ENCODE results near the gene FAHD2A. TPM values are rescaled to one million over a fixed set of nuclear protein-coding genes. Genes with fewer than 3 reads are reported as not detected.
"Not testable (repeated sequence)": the region's sequence is repeated elsewhere in the genome, so short reads cannot be mapped to it uniquely, and the experiment has no call there.

Gene FAHD2A, protein sequence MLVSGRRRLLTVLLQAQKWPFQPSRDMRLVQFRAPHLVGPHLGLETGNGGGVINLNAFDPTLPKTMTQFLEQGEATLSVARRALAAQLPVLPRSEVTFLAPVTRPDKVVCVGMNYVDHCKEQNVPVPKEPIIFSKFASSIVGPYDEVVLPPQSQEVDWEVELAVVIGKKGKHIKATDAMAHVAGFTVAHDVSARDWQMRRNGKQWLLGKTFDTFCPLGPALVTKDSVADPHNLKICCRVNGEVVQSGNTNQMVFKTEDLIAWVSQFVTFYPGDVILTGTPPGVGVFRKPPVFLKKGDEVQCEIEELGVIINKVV
- total RNA-seq (2014; rRNA removed; shearing (Covaris generic)), result 15.5 and 19.4 TPM in 2 replicates

DNA sequence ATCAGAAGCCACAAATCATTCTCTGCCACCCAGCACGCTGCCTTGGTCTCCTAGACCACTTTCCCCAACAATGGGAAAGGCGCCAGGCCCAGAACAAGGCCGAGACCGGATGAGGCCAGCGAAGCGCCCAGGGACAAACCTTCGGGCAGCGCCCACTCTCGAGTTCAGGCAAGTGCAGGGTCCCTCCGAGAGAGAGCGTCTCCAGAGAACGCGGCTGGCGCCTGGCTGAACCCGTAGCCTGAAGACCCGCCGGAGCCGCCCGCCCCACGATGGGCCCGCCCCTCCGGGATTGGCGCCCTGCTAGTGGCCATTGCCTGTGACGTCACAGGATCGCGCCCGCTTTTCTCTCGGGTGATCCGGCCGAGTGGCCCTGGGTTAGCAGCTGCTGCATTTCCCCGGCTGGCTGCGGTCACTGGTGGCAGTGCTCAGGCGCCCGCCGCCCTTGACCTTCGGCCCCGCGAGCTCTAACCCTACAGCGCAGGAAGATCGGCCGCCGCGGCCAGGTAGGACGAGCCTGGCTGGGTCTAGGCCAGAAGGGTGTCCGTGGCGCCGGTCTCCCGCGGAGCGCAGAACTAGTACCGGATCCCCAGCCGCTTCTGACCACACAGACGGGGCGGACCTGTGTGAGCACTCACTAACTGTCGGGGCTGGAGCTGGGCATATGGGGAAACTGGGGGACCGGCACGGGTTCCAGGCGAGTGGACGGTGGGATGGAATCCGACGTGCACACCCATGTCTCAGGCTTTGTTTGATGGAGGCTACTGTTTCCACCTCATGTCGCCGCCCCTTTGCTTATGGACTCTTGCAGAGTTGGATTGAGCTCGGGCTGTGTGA lies at the start of gene FAHD2A:
Gene FAHD2A, plus strand, starts transcription at position 339 of the 834 bp plus-strand sequence. CDS start 2,851 bp downstream, outside the sequence.
- DNase-seq (ENCODE audit: low spot score), result peak; percentile 80

DNA sequence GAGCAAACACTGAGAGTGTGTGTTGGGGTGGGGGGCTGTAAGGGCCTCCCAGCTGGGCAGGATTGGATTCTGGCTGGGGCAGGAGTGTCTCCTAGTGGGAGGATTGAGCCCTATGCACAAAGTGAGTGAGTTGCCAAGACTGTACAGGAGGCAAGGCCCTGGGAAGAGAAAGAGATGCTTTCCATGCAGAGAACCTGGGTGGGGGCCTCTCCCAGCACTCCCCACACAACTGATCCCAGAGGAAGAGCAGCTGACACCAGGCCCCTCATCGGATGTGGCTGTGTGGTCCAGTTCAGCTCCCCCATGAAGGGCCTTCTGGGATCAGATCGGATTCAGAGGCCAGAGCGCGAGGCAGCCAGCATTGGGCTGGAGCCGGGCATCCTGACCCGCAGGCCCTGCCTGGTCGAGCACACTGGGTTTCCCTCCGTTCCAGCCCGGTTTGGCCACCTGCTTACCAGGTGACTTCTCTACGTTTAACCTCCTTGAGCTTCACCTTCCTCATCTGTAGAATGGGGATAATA lies 49.4 kb upstream of the FAHD2A start:
- no peak for DNase-seq (ENCODE audit: low spot score)

DNA sequence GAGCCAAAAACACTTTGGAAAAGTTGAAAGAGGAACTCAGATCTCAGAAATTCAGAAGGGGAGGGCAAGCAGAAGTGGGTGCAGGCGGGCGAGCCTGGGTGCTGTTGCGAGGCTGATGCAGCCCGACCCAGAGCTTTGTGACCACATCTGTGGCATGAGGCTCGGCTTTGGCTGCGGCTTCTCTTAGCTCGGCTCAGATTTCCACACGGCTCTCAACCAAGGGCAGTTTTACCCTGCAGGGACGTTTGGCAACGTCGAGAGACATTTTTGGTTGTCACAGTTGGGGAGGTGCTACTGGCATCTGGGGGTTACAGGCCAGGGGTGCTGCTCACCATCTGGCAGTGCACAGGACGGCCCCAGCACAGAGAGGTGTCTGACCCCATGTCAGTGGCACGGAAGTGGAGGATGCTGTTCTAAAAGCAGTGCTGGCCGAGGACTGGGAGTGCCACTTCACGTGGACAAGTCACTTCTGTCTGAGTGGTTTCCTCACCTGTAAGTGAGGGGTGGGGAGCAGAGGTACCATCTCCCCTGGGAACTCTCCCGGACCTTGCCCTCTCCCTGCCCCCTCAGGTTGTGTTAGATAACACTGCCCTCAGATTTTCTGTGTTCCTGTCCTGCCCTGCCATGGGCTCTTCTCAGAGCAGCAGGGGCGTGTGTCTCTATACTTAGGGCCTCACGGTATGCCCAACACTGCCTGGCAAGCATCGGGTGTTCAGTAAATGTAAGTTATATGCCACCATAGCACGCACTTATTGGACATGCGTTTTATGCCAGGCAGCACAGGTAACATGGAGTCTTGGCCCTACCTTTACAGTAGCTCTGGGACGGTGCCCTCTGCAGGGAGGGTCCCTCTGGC lies 48.7 kb upstream of the FAHD2A start:
- DNase-seq (ENCODE audit: low spot score), result no peak

DNA sequence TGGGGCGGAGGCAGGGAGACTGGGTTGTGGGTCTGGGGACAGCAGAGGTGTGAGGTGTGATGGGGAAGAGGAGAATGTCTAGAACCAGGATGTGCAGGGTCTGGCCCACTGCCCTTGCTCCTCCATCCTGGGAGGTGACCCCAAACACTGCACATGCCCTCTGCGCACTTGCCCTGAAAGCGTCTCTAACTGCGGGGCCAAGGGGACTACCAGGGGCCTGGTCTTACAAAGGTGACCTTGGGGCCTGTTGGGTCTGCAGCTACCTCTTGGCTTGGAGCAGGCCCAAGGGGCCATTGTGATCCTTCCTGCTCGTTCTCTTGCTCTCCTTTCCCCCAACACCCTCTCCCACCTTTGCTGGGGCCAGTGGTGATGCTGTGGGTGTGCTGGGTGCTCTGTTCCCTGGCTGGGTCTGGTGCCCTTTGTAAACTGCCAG lies 48.0 kb upstream of the FAHD2A start:
- no peak for DNase-seq (ENCODE audit: low spot score)

DNA sequence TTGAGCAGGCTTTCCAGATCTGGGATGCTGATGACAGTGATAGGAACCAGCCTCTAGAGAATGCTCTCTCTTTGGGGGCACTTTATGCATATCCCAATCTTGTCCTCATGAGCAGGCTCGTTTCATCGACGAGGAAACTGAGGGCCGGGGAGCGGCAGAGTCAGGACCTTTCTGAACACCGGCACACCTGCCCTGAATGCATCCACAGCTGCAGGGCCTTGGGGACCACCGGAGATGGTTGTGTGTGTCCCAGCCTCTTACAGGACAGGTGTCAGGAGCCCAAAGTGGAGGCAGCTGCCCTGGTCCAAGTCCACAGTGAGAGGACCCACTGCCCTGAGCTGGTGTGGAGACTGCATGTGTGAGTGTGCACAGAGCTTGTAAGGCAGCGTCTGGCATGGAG lies 47.6 kb upstream of the FAHD2A start:
- no peak for DNase-seq (ENCODE audit: low spot score)

DNA sequence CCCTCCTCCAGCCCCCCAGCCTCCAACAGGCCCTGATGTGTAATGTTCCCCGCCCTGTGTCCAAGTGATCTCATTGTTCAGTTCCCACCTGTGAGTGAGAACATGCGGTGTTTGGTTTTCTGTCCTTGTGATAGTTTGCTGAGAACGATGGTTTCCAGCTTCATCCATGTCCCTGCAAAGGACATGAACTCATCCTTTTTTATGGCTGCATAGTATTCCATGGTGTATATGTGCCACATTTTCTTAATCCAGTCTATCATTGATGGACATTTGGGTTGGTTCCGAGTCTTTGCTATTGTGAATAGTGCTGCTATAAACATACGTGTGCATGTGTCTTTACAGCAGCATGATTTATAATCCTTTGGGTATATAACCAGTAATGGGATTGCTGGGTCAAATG lies 47.0 kb upstream of the FAHD2A start:
- DNase-seq (ENCODE audit: low spot score), result not testable (repeated sequence)

DNA sequence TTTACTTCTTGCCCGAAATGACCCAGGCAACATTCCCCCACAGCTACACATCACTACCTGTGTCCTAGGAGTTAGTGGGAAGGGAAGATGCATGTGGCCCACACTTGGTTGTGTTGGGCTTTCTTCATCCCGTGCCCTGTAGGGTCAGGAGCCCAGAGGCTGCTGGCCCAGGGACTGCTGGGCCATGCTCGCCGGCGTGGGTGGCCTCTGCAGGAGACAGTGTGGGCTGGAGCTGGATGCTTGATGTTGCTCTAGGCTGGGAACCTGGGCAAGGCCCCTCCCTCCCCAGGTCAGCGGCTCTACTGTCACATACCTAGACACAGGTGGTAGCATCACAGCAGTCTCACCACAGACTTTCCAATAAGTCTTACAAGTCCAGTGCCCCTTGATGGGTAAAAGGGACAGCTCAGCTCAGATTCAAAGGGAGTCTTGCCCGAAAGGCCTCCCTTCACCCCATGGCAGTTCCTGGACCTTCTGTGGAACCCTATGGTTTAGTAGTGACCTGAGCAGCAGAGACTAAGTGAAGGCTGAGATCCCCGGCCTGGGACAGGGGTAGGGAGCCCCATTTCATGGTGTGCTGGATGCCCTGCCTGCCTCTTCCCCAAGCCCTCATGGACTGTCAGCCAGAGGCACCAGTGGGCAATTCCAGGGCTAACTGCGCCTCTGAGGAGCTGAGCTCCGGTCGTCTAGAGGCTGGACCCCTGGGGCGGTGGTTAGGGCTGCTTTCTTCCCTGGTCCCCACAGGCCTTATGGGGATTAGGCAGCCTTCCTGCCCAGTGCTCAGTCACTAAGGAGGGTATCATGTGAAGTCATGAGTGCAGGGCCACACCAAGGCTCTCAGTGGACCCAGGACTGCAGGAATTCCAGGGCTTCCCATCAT lies 45.4 kb upstream of the FAHD2A start:
- DNase-seq (ENCODE audit: low spot score), result no peak

DNA sequence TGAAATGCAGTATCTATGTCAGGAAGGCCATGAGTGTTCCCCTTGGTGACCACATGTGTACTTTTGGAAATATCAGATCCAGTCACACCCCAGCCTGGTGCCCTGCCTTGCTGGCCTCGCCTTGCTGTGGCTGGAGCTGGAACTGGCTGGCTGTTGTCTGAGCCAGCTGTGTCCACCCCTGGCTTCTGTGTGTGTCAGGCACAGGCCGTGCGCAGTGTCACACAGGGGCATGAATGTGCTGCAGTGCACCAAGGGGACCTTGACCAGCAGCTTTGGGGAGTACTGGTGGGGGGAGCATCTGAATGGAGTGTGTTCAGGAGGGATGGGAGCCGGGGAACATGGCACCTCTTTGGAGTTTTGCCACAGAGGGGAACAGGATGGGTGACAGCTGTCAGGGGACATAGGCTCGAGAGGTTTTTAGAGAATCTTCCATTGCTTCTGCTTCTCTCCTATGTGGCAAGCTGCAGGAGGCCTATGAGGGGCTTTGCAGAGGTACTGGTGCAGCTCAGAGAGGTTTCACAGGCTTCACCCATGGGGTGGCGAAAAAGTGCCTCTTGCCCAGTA lies 44.7 kb upstream of the FAHD2A start:
- DNase-seq (ENCODE audit: low spot score), result no peak

DNA sequence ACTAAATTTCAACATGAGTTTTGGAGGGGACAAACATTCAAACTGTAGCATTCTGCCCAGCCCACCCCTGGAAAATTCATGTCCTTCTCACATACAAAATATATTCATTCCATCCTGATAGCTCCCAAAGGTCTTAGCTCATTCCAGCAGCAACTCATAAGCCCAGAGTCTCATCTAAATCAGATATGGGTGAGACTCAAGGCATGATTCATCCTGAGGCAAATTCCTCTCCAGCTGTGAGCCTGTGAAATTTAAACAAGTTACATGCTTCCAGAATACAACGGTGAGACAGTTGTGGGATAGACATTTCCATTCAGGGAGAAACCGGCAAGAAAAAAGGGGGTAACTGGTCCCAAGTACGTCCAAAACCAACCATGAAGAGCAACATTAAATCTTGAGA lies 43.5 kb upstream of the FAHD2A start:
- no peak for DNase-seq (ENCODE audit: low spot score)

DNA sequence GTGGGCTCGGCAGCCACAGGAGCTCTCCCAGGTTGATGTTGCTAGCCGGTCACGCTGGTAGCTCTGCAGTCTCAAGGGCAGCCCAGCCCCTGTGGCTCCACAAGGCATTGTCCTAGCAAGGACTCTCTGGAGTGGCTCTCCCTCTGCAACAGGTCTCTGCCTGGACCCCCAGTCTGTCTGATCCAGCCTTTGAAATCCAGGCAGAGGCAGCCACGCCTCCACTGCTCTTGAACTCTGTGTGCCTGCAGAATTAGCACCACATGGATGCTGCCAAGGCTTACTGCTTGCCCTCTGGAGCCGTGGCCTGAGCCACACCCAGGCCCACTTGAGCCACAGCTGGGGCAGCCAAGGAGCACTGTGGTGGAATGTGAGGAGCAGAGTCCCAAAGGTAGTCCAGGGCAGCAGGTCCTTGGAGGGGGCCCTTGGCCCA lies 43.0 kb upstream of the FAHD2A start:
- no peak for DNase-seq (ENCODE audit: low spot score)

DNA sequence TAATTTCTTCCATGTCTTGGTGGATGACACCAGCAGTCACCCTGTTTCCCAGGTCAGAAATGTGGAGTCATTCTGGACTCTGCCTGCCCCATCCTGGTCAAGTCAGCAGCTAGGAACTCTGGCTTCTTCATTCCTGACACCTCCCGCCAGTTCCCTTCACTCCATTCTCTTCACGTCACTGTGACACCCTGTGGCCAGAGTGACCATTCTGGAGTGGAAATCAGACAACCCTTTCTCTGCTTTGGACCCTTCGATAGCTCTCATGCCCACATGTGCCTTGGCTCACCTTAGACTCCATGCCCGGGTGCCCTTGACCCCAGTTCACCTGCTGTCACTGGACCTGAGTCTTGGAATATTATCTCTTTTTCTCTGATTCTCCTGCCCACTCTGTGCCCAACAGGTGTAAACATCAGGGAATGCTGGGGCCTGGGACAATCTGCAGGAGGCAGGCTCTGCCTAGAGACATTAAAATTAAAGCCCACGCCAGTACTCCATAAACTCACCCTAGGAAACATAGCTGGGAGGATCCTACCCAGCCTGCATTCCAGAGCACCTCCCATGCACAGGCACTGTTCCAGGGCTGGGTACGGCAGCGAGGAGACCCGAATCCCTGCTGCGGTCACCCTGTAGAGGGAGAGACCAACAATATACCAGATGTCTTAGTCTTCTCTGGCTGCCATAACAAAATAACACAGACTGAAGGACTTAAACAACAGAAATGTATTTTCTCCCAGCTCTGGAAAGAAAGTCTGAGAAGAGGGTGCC lies 41.1 kb upstream of the FAHD2A start:
- no peak for DNase-seq (ENCODE audit: low spot score)

DNA sequence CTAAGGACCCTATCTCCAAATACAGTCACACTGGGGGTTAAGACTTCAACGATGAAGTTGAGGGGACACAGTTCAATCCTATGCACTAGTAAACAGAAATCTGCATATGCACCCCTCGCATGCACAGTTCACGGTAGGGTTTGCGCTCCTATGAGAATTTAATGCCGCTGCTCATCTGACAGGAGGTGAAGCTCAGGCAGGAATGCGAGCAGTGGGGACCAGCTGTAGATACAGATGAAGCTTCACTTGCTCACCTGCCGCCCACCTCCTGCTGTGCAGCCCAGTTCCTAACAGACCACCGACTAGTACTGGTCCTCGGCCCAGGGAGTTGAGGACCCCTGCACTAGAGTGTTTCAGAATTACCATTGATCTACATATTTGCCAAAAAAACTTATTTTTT lies 40.0 kb upstream of the FAHD2A start:
- no peak for DNase-seq (ENCODE audit: low spot score)

DNA sequence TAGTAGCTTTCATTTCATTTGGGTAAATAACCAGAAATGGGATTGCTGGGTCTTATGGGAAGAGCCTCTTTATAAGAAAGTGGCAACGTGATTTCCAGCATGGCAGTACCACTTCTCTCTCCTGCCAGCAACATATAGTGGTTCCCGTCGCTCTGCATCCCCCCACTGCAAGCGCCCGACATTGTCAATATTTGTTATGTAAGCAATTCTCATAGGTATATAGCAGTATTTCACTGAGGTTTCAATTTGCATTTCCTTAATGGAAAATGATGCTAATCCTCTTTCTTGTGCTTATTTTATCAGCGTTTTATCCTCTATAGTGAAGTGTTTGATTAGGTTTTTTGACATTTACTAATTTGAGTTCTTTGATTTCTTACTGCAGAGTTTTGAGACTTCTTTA lies 36.0 kb upstream of the FAHD2A start:
- no peak for DNase-seq (ENCODE audit: low spot score)

DNA sequence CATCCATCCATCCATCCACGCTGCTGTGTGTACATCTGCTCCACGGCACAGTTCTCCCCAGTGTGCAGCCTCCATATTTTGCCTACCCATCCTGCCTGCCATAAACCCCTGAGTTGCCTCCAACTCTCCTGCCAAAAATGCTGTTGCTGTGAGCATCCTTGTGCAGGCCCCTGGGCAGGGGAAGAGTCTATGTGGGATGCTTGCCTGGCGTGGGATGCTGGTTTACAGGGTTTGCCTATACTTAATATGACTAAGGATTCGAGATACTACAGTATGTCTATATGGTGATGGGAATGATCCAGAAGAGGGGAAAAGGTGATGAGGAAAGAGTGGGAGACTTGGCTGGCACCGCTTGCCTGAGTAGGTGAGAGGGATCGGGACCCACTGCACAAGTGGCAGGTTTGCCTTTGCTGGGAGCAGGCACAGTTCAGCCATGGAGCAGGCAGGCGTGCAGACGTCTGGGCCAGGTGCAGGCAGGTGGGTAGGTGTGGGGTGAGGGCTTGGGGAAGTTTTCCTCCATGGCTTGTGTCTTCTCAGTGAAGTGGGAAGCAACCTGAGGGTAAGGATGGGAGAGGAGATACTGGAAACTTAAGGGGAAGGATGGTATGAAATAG lies 30.2 kb upstream of the FAHD2A start:
- DNase-seq (ENCODE audit: low spot score), result no peak

DNA sequence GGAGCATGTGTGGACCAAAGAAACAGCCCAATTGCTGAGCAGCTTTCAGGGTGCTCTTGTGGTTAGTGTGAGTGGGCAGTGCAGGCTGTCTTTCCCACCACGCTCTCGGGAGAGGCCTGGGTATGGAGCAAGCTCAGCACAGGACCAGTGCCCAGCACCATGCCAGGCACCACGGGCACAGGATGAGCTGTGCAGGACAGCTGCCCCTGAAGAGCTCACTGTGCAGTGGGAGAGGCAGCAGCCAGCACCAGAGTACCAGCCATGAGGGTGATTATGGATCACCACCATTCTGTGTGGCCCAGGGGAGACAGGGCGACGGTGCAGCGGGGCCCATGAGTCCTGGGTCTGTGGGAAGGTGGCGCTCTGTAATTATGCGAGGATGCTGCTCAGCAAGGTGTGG lies 29.7 kb upstream of the FAHD2A start:
- DNase-seq (ENCODE audit: low spot score), result no peak

DNA sequence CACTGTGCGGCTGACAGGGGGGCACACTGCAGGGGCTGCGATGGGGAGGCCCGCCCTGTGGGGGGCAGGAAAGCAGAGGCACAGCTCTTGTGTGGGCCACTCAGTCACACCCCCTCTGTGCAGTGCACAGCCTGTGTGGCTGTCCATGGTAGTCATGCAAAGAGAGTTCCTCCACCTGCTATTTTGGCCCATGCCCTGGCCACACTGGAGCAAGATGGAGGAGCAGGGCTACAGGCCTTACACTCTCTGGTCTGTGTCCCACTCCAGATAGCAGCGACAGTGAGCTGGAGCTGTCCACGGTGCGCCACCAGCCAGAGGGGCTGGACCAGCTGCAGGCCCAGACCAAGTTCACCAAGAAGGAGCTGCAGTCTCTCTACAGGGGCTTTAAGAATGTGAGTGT lies 28.5 kb upstream of the FAHD2A start:
- DNase-seq (ENCODE audit: low spot score), result no peak

DNA sequence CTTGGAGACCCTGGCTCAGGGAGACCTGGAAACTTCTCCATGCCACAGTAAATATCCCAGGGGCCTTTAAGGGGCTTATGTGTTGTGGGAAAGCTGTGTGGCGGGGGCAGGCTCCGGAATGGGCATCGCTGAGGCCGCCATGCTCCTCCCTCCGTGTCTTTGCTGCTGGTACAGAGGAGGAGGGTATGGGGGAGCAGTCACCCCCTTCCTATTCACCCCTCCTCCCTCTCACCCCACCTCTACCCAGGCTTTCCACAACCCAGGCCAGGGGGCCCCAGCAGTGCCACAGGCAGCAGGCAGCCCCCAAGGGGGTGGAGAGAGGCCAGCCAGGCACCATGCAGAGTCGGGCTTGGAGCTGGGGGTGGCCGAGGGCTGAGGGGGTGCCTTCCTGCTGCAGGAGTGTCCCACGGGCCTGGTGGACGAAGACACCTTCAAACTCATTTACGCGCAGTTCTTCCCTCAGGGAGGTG lies 28.0 kb upstream of the FAHD2A start:
- DNase-seq (ENCODE audit: low spot score), result no peak

DNA sequence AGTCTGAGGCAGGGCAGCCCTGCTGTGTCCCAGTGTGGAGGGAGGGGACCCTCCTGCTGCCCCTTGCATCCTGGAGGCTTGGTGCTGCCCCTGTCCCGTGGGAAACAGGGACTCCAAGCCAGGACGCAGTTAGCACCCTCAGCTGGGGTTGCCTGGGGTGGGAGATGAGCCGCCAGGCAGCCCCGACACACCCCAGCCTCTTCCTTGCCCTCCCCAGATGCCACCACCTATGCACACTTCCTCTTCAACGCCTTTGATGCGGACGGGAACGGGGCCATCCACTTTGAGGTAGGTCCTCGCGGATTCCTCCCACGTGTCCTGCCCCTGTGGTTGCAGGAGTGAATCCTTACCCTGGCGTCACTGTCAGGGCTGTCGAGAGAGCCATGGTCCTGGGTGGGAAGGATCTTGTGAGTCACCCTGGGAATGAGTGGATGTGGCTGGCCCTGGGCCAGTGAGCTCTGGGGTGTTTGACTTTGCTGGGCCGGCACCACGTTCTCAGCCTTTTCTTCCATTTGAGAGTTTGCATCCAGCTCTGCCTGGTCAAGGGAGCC lies 27.5 kb upstream of the FAHD2A start:
- DNase-seq (ENCODE audit: low spot score), result no peak

Measured in H4 (cell line).